Measurements from ENCODE around the gene KCNMA1. TPM values are rescaled to one million over a fixed set of nuclear protein-coding genes. Genes with fewer than 3 reads are reported as not detected.

The KCNMA1 gene
- total and polyA plus RNA-seq, 9 of the 15 experiments (the other 6 are each of a cell fraction or from before 2014, with no cell fraction given) = 0.01 to 0.95 (median 0.15) TPM; not detected in 4

- TF ChIP-seq, protein P1, sequence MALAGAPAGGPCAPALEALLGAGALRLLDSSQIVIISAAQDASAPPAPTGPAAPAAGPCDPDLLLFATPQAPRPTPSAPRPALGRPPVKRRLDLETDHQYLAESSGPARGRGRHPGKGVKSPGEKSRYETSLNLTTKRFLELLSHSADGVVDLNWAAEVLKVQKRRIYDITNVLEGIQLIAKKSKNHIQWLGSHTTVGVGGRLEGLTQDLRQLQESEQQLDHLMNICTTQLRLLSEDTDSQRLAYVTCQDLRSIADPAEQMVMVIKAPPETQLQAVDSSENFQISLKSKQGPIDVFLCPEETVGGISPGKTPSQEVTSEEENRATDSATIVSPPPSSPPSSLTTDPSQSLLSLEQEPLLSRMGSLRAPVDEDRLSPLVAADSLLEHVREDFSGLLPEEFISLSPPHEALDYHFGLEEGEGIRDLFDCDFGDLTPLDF (CRISPR knock-in tag; IDR thresholded peaks at IDR 0.05) = no peak
- TF ChIP-seq U2AF1 (optimal IDR thresholded peaks at IDR 0.05; ENCODE audit: low read depth, low read length) = no peak
- no peak for TF ChIP-seq ZBTB40 (IDR thresholded peaks at IDR 0.05)
- TF ChIP-seq ZBTB40 (CRISPR knock-in tag; IDR thresholded peaks at IDR 0.05) = no peak
- TF ChIP-seq, protein P2, sequence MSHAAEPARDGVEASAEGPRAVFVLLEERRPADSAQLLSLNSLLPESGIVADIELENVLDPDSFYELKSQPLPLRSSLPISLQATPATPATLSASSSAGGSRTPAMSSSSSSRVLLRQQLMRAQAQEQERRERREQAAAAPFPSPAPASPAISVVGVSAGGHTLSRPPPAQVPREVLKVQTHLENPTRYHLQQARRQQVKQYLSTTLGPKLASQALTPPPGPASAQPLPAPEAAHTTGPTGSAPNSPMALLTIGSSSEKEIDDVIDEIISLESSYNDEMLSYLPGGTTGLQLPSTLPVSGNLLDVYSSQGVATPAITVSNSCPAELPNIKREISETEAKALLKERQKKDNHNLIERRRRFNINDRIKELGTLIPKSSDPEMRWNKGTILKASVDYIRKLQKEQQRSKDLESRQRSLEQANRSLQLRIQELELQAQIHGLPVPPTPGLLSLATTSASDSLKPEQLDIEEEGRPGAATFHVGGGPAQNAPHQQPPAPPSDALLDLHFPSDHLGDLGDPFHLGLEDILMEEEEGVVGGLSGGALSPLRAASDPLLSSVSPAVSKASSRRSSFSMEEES (CRISPR knock-in tag; IDR thresholded peaks at IDR 0.05) = no peak
- TF ChIP-seq MEF2D (tag; conservative IDR thresholded peaks at IDR 0.05; ENCODE audit: low read depth) = no peak
- TF ChIP-seq ZNF76 (CRISPR knock-in tag; IDR thresholded peaks at IDR 0.05; ENCODE audit: borderline replicate concordance) = no peak
- TF ChIP-seq UBTF (IDR thresholded peaks at IDR 0.05; ENCODE audit: borderline replicate concordance in 1 of 2, low read depth in 2 of 2, low read length in 2 of 2) = no peak
Observed at GRCh38 chr10:77371421-77371820, 266.2 kb downstream of the KCNMA1 start (continued).
